Heart left ventricle (tissue), 16 donors: ENCODE measurements around the gene RNF31. TPM values are rescaled to one million over a fixed set of nuclear protein-coding genes. Genes with fewer than 3 reads are reported as not detected.

Experiments used
- ATAC-seq, 4 donors: fragments of 200-7000 bp; cut with Tn5 transposase; one replicate each; pipeline ENCODE4 v1.9.1; 2020 to 2022; ENCODE audit warnings: moderate library complexity in 4 of 4, mild to moderate bottlenecking in 3 of 4, moderate number of reproducible peaks in 1 of 4
- DNase-seq, 5 donors: peaks; one replicate each; pipeline ENCODE4 v3.0.0-alpha.2; 2020
- H3K27ac ChIP-seq, 12 donors: fragments of 200-600 bp; sonication (generic) in 4 of 12; one replicate each; pipeline versions ENCODE4 v1.5.0 to v1.8.0; 2016 to 2022; ENCODE audit warnings: mild to moderate bottlenecking in 2 of 12
- H3K27me3 ChIP-seq, 9 donors: fragments of 200-600 bp; sonication (generic) in 2 of 9; one replicate each; pipeline versions ENCODE4 v1.5.1 to v1.8.0; 2016 to 2022; ENCODE audit warnings: mild to moderate bottlenecking in 3 of 9
- H3K36me3 ChIP-seq, 9 donors: fragments of 200-600 bp; sonication (generic) in 2 of 9; one replicate each; pipeline versions ENCODE4 v1.5.0 to v1.8.0; 2018 to 2022; ENCODE audit warnings: mild to moderate bottlenecking in 2 of 9
- H3K4me1 ChIP-seq, 12 donors: fragments of 200-600 bp; sonication (generic) in 4 of 12; one replicate each; pipeline versions ENCODE4 v1.5.0 to v1.8.0; 2016 to 2022; ENCODE audit warnings: mild to moderate bottlenecking in 3 of 12
- H3K4me3 ChIP-seq, 12 donors: fragments of 200-600 bp; sonication (generic) in 4 of 12; one replicate each; pipeline versions ENCODE4 v1.5.0 to v1.8.0; 2017 to 2022; ENCODE audit warnings: mild to moderate bottlenecking in 9 of 12, moderate library complexity in 4 of 12
- H3K9me3 ChIP-seq, 12 donors: fragments of 200-600 bp; sonication (generic) in 4 of 12; one replicate each; pipeline versions ENCODE4 v1.5.0 to v1.8.0; 2016 to 2022; ENCODE audit warnings: mild to moderate bottlenecking in 1 of 12
- POLR2A ChIP-seq, 2 donors: fragments of 450-650 bp; IDR thresholded peaks; one replicate each; pipeline ENCODE4 v1.6.1; 2017; ENCODE audit warnings: antibody characterized with exemption in 2 of 2, mild to moderate bottlenecking in 2 of 2, moderate library complexity in 2 of 2
- WGBS, 4 donors: extraction: QIAGEN DNeasy Blood & Tissue Kit in 2 of 4; methylation state at CpG; one replicate each; pipeline versions ENCODE4 v1.1.5 to v1.1.7; 2013 to 2018; 5-methylcytosine and 5-hydroxymethylcytosine counted together
- intact Hi-C, 10 donors: fragments of 100-400 bp; cut with DNase I; formaldehyde crosslinking; loops; one replicate each; pipeline versions ENCODE4 v1.11.1 to v1.14.2; 2022
- polyA plus RNA-seq, 2 donors: library from polyadenylated mRNA; stranded (reverse); fragments of 200-250 nt; gene quantifications; one replicate each; pipeline ENCODE4 v1.2.3, GENCODE V29; 2013
- total RNA-seq, 9 donors: library from RNA; depleted of rRNA in 2 of 9; stranded (reverse); fragments of >200 nt in 2 of 9; fragmentation: NEBNext Ultra II Directional in 3 of 9; extraction: Animal tissue kit (Norgen Biotek cat#: 25700) in 3 of 9; gene quantifications; one replicate each; pipeline versions ENCODE4 v1.1.0 to v1.2.4, GENCODE V29; 2016 to 2023
- TF ChIP-seq, protein P1 (sequence below), 12 donors: fragments of 200-600 bp; sonication (generic) in 4 of 12; IDR thresholded peaks; one replicate each; pipeline versions ENCODE4 v1.5.0 to v1.8.0; 2018 to 2022; ENCODE audit warnings: antibody characterized with exemption in 12 of 12, mild to moderate bottlenecking in 5 of 12
- donor health status: ischemic (EF 13 %, LVEDD 7.1; RV severe dilation, severe dysfunction).
- donor health status: healthy with polysubstance abuse.
- donor health status: DM: no; HTN: yes; CAD: no.
- donor health status: DM: no; HTN: no; CAD: no.
- donor health status: ischemic (EF 25% LVEDD 6.9; RV normal size, moderate dysfunction).
- donor health status: ischemic (EF 25% LVEDD 5.7; RV mildly dilated, moderate dysfunction).
- donor health status: healthy.
- donor health status: DM: yes; HTN: yes; CAD: no.
- donor health status: ischemic (EF 35%, LVEDD 5.7; RV mildly dilated, moderate dysfunction).
- donor health status: nonischemic (EF 11% LVEDD 7.7; RV severe dilation, severe dysfunction).
- donor health status: DM: yes; HTN: yes; CAD: no.
- donor health status: PGD.
- donor health status: ischemic (EF 29% LVEDD 5.4; RV normal size, mild dysfunction).
- donor health status: nonischemic (EF 23%, LVEDD 6.1; RV moderate dilation, normal function).

RNF31 gene
- total and polyA plus RNA-seq, 11 donors = 31.6 to 54.2 (median 36.6) TPM

DNA sequence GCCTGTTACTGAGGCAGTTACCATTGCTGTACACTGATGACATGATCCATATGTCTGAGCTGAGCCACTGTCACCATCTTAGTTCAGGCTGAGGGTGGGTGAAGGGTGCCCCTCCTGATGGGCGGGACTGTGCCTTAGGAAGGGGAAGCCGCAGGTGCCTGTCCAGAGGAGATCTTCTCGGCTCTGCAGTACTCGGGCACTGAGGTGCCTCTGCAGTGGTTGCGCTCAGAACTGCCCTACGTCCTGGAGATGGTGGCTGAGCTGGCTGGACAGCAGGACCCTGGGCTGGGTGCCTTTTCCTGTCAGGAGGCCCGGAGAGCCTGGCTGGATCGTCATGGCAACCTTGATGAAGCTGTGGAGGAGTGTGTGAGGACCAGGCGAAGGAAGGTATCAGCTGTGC lies 3.7 kb downstream of the RNF31 start:
- Histone ChIP-seq H3K36me3 (peaks cover 3 to 76% (median 70%) of the 10 kb centered on the region in 9 donors), H3K27ac (no peak overlapping the region), H3K9me3 (no peaks in the 10 kb centered on the region), H3K27me3 (no peaks in the 10 kb centered on the region), H3K4me1 (peaks cover 6 to 22% (median 14%) of the 10 kb centered on the region in 12 donors), H3K4me3 (no peak overlapping the region)
- ATAC-seq = no peak
- WGBS, 4 donors = 83 to 90% (median 87%) methylated on average over 5 to 9 of the region's 9 CpGs
- peak in 1 of 5 donors; percentile 57 for DNase-seq
- intact Hi-C loops = loop anchor here in 1 of 10 donors (10.0 kb wide), 1 partner anchor 86 kb away; no protein-coding TSS in a partner anchor
- no peak for TF ChIP-seq POLR2A (IDR thresholded peaks at IDR 0.05)
- TF ChIP-seq, protein P1, sequence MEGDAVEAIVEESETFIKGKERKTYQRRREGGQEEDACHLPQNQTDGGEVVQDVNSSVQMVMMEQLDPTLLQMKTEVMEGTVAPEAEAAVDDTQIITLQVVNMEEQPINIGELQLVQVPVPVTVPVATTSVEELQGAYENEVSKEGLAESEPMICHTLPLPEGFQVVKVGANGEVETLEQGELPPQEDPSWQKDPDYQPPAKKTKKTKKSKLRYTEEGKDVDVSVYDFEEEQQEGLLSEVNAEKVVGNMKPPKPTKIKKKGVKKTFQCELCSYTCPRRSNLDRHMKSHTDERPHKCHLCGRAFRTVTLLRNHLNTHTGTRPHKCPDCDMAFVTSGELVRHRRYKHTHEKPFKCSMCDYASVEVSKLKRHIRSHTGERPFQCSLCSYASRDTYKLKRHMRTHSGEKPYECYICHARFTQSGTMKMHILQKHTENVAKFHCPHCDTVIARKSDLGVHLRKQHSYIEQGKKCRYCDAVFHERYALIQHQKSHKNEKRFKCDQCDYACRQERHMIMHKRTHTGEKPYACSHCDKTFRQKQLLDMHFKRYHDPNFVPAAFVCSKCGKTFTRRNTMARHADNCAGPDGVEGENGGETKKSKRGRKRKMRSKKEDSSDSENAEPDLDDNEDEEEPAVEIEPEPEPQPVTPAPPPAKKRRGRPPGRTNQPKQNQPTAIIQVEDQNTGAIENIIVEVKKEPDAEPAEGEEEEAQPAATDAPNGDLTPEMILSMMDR (IDR thresholded peaks at IDR 0.05) = no peak

DNA sequence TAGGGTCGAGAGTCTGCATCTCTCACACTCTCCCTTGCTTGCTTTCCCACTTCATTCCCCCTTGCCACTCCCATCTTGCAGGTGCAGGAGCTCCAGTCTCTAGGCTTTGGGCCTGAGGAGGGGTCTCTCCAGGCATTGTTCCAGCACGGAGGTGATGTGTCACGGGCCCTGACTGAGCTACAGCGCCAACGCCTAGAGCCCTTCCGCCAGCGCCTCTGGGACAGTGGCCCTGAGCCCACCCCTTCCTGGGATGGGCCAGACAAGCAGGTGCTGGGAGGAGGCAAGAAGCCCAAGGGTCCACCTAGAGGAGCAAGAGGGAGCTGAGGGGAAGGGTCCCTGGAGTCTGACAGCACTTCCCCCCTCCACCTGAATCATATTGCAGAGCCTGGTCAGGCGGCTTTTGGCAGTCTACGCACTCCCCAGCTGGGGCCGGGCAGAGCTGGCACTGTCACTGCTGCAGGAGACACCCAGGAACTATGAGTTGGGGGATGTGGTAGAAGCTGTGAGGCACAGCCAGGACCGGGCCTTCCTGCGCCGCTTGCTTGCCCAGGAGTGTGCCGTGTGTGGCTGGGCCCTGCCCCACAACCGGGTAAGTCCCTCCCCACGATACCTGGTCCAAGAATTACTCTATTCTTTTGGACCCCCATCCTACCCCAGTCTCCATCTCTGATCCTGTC lies 4.2 kb downstream of the RNF31 start:
- Histone ChIP-seq H3K36me3 (peaks cover 3 to 82% (median 76%) of the 10 kb centered on the region in 9 donors), H3K27me3 (no peaks in the 10 kb centered on the region), H3K27ac (no peak overlapping the region), H3K4me1 (peaks cover 6 to 20% (median 13%) of the 10 kb centered on the region in 12 donors), H3K4me3 (no peak overlapping the region), H3K9me3 (no peaks in the 10 kb centered on the region)
- no peak for DNase-seq
- TF ChIP-seq, protein P1 (IDR thresholded peaks at IDR 0.05) = no peak
- TF ChIP-seq POLR2A (IDR thresholded peaks at IDR 0.05) = no peak
- 92 to 94% (median 93%) methylated on average over 15 to 16 of the region's 16 CpGs for WGBS, 4 donors
- intact Hi-C loops = loop anchor here in 1 of 10 donors (10.0 kb wide), 1 partner anchor 87 kb away; no protein-coding TSS in a partner anchor
- ATAC-seq = no peak

DNA sequence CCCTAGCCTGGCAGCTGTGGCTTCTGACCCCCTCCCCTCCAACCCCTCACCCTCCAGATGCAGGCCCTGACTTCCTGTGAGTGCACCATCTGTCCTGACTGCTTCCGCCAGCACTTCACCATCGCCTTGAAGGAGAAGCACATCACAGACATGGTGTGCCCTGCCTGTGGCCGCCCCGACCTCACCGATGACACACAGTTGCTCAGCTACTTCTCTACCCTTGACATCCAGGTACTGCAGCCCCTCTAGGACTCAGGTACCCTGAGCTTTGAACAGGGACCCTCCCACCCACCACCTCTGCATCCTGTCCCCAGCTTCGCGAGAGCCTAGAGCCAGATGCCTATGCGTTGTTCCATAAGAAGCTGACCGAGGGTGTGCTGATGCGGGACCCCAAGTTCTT lies 7.8 kb downstream of the RNF31 start:
- Histone ChIP-seq H3K27me3 (no peaks in the 10 kb centered on the region), H3K9me3 (no peaks in the 10 kb centered on the region), H3K4me1 (peaks cover 0 to 1% (median 0%) of the 10 kb centered on the region in 12 donors), H3K27ac (no peak overlapping the region), H3K4me3 (no peak overlapping the region), H3K36me3 (peaks cover 5 to 98% (median 93%) of the 10 kb centered on the region in 9 donors)
- DNase-seq = peak in 2 of 5 donors; percentile 16 to 34
- TF ChIP-seq, protein P1 (IDR thresholded peaks at IDR 0.05) = no peak
- no peak for TF ChIP-seq POLR2A (IDR thresholded peaks at IDR 0.05)
- 95 to 99% (median 96%) methylated on average over 8 to 10 of the region's 10 CpGs for WGBS, 4 donors
- no peak for ATAC-seq
- intact Hi-C loops = loop anchor here in 1 of 10 donors (10.0 kb wide), 1 partner anchor 90 kb away; no protein-coding TSS in a partner anchor

DNA sequence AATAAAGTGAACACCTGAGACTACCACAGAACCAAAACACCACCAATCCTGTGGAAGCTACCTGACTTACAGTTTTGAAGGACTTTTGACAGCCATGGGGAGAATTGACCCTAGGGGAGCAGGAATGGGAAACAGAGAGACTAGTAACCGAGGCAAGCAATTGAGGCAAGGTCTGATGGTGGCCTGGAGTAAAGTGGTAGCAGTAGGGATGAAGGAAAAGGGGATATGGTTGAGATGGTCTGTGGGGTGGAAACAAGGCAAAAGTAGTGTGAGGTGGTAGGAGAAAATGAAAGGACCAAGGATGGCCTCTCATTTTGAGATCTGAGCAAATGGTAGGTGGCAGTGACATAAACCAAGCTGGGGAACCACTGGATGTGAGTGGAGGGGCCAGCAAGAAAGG lies 9.5 kb downstream of the RNF31 start:
- DNase-seq = no peak
- Histone ChIP-seq H3K36me3 (peaks cover 5 to 87% (median 81%) of the 10 kb centered on the region in 9 donors), H3K4me3 (no peak overlapping the region), H3K27me3 (no peaks in the 10 kb centered on the region), H3K9me3 (no peaks in the 10 kb centered on the region), H3K27ac (no peak overlapping the region), H3K4me1 (peaks cover 0 to 15% (median 6%) of the 10 kb centered on the region in 12 donors)
- TF ChIP-seq POLR2A (IDR thresholded peaks at IDR 0.05) = no peak
- TF ChIP-seq, protein P1 (IDR thresholded peaks at IDR 0.05) = no peak
- intact Hi-C loops = loop anchor here in 1 of 10 donors (10.0 kb wide), 1 partner anchor 92 kb away; no protein-coding TSS in a partner anchor
- 90 to 95% (median 94%) methylated on average over 1 of the region's 1 CpG for WGBS, 4 donors
- ATAC-seq = no peak
